ENCODE measurements around the gene TBC1D10A.

DNA sequence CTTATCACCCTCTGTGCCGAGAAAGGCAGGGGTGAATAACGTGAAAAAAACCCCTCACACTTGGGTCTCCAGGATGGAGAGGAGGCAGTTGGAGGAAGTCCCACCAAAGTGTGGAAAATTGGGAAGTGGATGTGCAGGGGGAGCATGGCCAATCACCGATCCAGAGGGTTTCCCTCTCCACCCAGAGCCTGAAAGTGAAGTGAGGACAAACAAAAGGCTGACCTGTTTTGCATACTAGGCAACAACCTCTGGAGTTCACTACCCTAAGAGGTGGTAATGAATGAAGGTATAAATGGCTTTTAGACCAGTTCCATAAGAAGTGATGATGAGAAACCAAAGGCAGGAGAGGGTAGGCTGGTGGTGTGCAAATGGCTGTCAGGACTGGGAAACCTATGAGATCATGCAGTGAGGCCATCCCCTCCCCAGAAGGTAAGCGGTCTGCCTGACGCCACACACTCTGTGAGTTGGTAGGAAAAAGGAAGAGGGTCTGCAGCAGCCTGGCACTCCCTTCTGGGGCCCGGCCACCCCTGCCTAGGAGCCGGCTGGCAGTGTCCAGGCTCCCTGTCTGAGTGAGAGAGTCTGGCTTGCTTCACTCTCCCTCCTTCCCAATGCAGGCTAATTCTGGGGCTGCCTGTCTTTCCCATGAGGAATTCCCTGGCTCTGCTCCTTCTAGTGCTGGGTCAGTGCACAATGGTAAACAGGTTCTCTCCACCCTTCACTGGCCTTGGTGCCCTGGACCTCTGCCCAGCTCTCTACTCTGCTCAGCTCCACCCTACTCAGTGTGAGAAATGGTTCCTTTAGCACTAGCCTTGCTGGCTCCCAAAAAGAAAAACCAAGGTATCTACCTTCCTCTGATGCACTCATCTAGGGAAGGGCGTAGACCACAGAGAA is 15.6 kb downstream of the TBC1D10A start:
- TF ChIP-seq, protein P1, sequence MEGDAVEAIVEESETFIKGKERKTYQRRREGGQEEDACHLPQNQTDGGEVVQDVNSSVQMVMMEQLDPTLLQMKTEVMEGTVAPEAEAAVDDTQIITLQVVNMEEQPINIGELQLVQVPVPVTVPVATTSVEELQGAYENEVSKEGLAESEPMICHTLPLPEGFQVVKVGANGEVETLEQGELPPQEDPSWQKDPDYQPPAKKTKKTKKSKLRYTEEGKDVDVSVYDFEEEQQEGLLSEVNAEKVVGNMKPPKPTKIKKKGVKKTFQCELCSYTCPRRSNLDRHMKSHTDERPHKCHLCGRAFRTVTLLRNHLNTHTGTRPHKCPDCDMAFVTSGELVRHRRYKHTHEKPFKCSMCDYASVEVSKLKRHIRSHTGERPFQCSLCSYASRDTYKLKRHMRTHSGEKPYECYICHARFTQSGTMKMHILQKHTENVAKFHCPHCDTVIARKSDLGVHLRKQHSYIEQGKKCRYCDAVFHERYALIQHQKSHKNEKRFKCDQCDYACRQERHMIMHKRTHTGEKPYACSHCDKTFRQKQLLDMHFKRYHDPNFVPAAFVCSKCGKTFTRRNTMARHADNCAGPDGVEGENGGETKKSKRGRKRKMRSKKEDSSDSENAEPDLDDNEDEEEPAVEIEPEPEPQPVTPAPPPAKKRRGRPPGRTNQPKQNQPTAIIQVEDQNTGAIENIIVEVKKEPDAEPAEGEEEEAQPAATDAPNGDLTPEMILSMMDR (IDR thresholded peaks at IDR 0.05): no peak
- TF ChIP-seq POLR2A (IDR thresholded peaks at IDR 0.05) (peak; percentile 2), POLR2AphosphoS5 (IDR thresholded peaks at IDR 0.05) (peak; percentile 54 to 76 (median 70)), EP300 (IDR thresholded peaks at IDR 0.05; ENCODE audit: low read depth) (no peak)
